Measurements from ENCODE around the gene PASD1.

Gene PASD1

GRCh38 chrX:151702741-151703340 lies 139.4 kb downstream of the PASD1 start:
- DNase-seq: no peak

- no peak for DNase-seq
Measured at GRCh38 chrX:151703487-151703886, 140.0 kb downstream of the PASD1 start.

GRCh38 chrX:151704041-151704663 lies 140.7 kb downstream of the PASD1 start:
- no peak for DNase-seq

GRCh38 chrX:151708821-151709220 lies 145.3 kb downstream of the PASD1 start:
- DNase-seq: no peak

GRCh38 chrX:151710457-151710856 lies 147.0 kb downstream of the PASD1 start:
- DNase-seq: no peak

GRCh38 chrX:151711154-151711553 lies 147.7 kb downstream of the PASD1 start:
- no peak for DNase-seq

GRCh38 chrX:151711787-151712186 lies 148.3 kb downstream of the PASD1 start:
- DNase-seq: no peak

- no peak for DNase-seq
Measured at GRCh38 chrX:151712253-151712652, 148.8 kb downstream of the PASD1 start.

- DNase-seq: no peak
Measured at GRCh38 chrX:151713849-151714248, 150.4 kb downstream of the PASD1 start.

GRCh38 chrX:151714362-151714761 lies 150.9 kb downstream of the PASD1 start:
- no peak for DNase-seq

DNA sequence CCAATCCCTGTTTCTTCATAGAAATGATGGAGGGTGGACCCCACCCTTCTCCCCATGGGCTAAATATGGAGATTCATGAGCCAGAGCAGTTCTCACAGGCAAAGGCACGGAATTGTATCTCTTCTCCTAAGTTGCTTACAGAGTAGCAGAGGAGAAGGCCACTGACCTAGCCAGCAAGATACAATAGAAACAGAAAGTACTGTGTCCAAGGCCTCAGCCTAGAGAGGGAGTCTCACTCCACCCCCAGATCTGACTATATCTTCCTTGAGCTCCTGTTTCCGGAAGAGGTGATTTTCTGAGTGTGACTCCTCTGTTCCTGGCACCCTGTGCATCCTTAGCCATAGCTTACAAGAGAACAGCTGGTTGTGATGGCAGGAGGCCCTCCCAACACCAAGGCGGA lies 152.3 kb downstream of the PASD1 start, which contains the start of gene FATE1:
Gene FATE1, plus strand, starts transcription at position 284 of the 400 bp plus-strand sequence. Its CDS starts 85 bp downstream, at position 369.
- DNase-seq: no peak

GRCh38 chrX:151722241-151722846 lies 158.9 kb downstream of the PASD1 start:
- no peak for DNase-seq

DNA sequence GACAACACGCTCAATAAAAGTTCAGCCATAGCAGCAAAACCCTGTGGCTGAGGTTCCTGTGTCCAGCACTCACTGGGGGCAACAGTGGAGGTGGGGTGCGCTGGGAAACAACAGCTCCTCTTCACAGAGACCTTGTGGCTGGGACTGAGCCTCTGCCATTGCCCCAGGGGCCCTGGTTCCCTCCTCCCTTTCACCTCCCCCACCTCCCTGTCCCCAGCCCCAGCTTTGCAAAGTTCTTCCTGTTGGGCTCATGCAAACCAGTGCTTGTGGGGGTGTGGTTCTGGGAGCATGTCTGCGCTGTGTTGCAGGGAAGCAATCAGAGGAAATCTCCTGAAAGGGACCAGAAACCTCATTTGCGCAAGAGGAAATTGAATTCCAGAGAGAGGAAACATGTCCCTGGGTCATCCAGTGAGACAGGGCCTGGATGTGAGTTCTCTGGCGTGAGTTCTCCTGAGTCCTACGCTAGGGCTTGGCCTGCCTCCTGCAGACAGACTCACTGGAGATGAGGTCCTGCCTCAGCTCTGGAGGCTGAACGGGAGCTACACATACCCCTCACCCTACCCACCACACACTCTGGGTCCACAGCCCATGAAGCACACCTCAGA lies 159.8 kb downstream of the PASD1 start:
- no peak for DNase-seq

- no peak for DNase-seq
Measured at GRCh38 chrX:151724563-151725337, 161.3 kb downstream of the PASD1 start.

GRCh38 chrX:151725338-151725614 lies 161.8 kb downstream of the PASD1 start:
- DNase-seq: no peak
